A549 (cell line): ENCODE results near the gene SARM1. TPM values are rescaled to one million over a fixed set of nuclear protein-coding genes. Genes with fewer than 3 reads are reported as not detected.
"Not testable (repeated sequence)": the region's sequence is repeated elsewhere in the genome, so short reads cannot be mapped to it uniquely, and the experiment has no call there.

ENCODE experiments used
- ATAC-seq, 2 experiments: fragments of 200-7000 bp in 1 of 2; fragments of >200 bp in 1 of 2; cut with Nextera tagmentation in 1 of 2; cut with Tn5 transposase in 1 of 2; 3 replicates each; pipeline versions ENCODE4 v1.8.0 to v1.9.1; 2018 to 2020; ENCODE audit warnings: mild to moderate bottlenecking in 1 of 2, moderate library complexity in 1 of 2
- CTCF ChIA-PET: fragments of 300-600 bp; sonication (Branson Sonifier 250); formaldehyde crosslinking; extraction: SDS; loops from one replicate; lab custom pipeline; 2021; ENCODE audit warnings: antibody characterized with exemption, inconsistent platforms; lab: Yijun Ruan, JAX
- POLR2A ChIA-PET: fragments of 350-600 bp; formaldehyde crosslinking; extraction: SDS; loops from one replicate; lab custom pipeline; 2021; ENCODE audit warnings: antibody characterized with exemption, inconsistent platforms; lab: Yijun Ruan, JAX
- DNase-seq, 2 experiments: peaks; one replicate each; pipeline versions ENCODE4 v3.0.0 to v3.0.0-alpha.2; 2011 to 2016; ENCODE audit warnings: low read depth in 1 of 2, low spot score in 1 of 2
- FAIRE-seq: peaks from 2 replicates; lab custom pipeline; 2011; peaks lifted over from hg19 to GRCh38; lab: Jason Lieb, UNC
- H3K27ac ChIP-seq, 2 experiments: fragments of >200 bp; sonication (Bioruptor Twin); formaldehyde crosslinking; 3 replicates each; pipeline ENCODE4 v1.5.1; 2016 to 2017
- H3K4me1 ChIP-seq: fragments of >200 bp; sonication (Bioruptor Twin); formaldehyde crosslinking; 3 replicates; pipeline ENCODE4 v1.6.1; 2016
- H3K4me2 ChIP-seq: fragments of >200 bp; sonication (Bioruptor Twin); formaldehyde crosslinking; 3 replicates; pipeline ENCODE4 v1.6.1; 2016
- H3K4me3 ChIP-seq: fragments of >200 bp; sonication (Bioruptor Twin); formaldehyde crosslinking; 3 replicates; pipeline ENCODE4 v1.5.1; 2016
- H3K9me3 ChIP-seq: fragments of >200 bp; sonication (Bioruptor Twin); formaldehyde crosslinking; 3 replicates; pipeline ENCODE4 v1.6.1; 2016
- BCL3 ChIP-seq: fragments of >200 bp; sonication (Bioruptor Twin); formaldehyde crosslinking; IDR thresholded peaks from 3 replicates; pipeline ENCODE4 v1.6.1; 2016
- CEBPB ChIP-seq, 2 experiments: fragments of >200 bp in 1 of 2; sonication (Bioruptor Twin) in 1 of 2; formaldehyde crosslinking in 1 of 2; IDR thresholded peaks; 2 replicates each; pipeline ENCODE4 v1.6.1; 2012 to 2016
- CHD2 ChIP-seq: fragments of 150-350 bp; IDR thresholded peaks from 2 replicates; pipeline ENCODE4 v1.6.1; 2014; ENCODE audit warnings: low read length; ENCODE audit not compliant: partially characterized antibody
- EHF ChIP-seq: fragments of 250-450 bp; sonication (Bioruptor Pico); IDR thresholded peaks from 2 replicates; pipeline ENCODE4 v1.5.0; 2020; ENCODE audit warnings: mild to moderate bottlenecking
- EHMT2 ChIP-seq: fragments of 200-600 bp; sonication (generic); IDR thresholded peaks from 2 replicates; pipeline ENCODE4 v1.6.1; 2016; ENCODE audit warnings: antibody characterized with exemption, low read depth, mild to moderate bottlenecking, moderate library complexity
- ESRRA ChIP-seq: fragments of 150-350 bp; IDR thresholded peaks from 2 replicates; pipeline ENCODE4 v1.6.1; 2014; ENCODE audit warnings: mild to moderate bottlenecking, low read length, borderline replicate concordance
- GATA3 ChIP-seq: IDR thresholded peaks from 2 replicates; pipeline ENCODE4 v1.6.1; 2012; ENCODE audit warnings: borderline replicate concordance
- JUNB ChIP-seq: fragments of >200 bp; sonication (Bioruptor Twin); formaldehyde crosslinking; IDR thresholded peaks from 2 replicates; pipeline ENCODE4 v1.6.1; 2016
- KDM1A ChIP-seq: fragments of 200-600 bp; sonication (generic); IDR thresholded peaks from 2 replicates; pipeline ENCODE4 v1.6.1; 2016; ENCODE audit warnings: low read depth, mild to moderate bottlenecking
- KDM5A ChIP-seq: fragments of 200-600 bp; sonication (generic); IDR thresholded peaks from 2 replicates; pipeline ENCODE4 v1.6.1; 2016; ENCODE audit warnings: antibody characterized with exemption, mild to moderate bottlenecking
- MAZ ChIP-seq: fragments of 150-350 bp; IDR thresholded peaks from 2 replicates; pipeline ENCODE4 v1.6.1; 2014; ENCODE audit warnings: antibody characterized with exemption, low read depth, low read length, borderline replicate concordance
- NPAS2 ChIP-seq: fragments of 250-450 bp; sonication (Bioruptor Pico); IDR thresholded peaks from 2 replicates; pipeline ENCODE4 v1.8.0; 2022; ENCODE audit warnings: mild to moderate bottlenecking, moderate library complexity, borderline replicate concordance
- RAD21 ChIP-seq, 2 experiments: fragments of >200 bp in 1 of 2; sonication (Bioruptor Twin) in 1 of 2; formaldehyde crosslinking in 1 of 2; IDR thresholded peaks in 1 of 2; conservative IDR thresholded peaks in 1 of 2; 2 replicates in 1 of 2; 3 replicates in 1 of 2; pipeline ENCODE4 v1.6.1; 2012 to 2018; ENCODE audit warnings: inconsistent platforms in 1 of 2
- RCOR1 ChIP-seq: fragments of 150-350 bp; IDR thresholded peaks from 2 replicates; pipeline ENCODE4 v1.6.1; 2014; ENCODE audit warnings: antibody characterized with exemption, low read length, low read depth
- RFX5 ChIP-seq: fragments of 450-650 bp; IDR thresholded peaks from 2 replicates; pipeline ENCODE4 v1.7.1; 2014; ENCODE audit warnings: antibody characterized with exemption, mild to moderate bottlenecking, moderate library complexity
- SREBF2 ChIP-seq: fragments of 450-650 bp; IDR thresholded peaks from 2 replicates; pipeline ENCODE4 v1.6.1; 2014; ENCODE audit warnings: mild to moderate bottlenecking, moderate library complexity
- TFCP2L1 ChIP-seq: fragments of 250-450 bp; sonication (Bioruptor Pico); IDR thresholded peaks from 2 replicates; pipeline ENCODE4 v1.5.0; 2021; ENCODE audit warnings: mild to moderate bottlenecking
- TP53 ChIP-seq: fragments of 250-450 bp; sonication (Bioruptor Pico); IDR thresholded peaks from 2 replicates; pipeline ENCODE4 v1.5.0; 2021; ENCODE audit warnings: mild to moderate bottlenecking, moderate library complexity
- ZFP36 ChIP-seq: fragments of 450-650 bp; IDR thresholded peaks from 2 replicates; pipeline ENCODE4 v1.6.1; 2014; ENCODE audit warnings: borderline replicate concordance; ENCODE audit not compliant: partially characterized antibody
- ZSCAN20 ChIP-seq: fragments of 250-450 bp; sonication (Bioruptor Pico); IDR thresholded peaks from 2 replicates; pipeline ENCODE4 v1.8.0; 2022; ENCODE audit warnings: mild to moderate bottlenecking, moderate library complexity
- WGBS: methylation state at CpG from one replicate; pipeline ENCODE4 v1.1.6; 2017; ENCODE audit errors: missing lambda C conversion rate; 5-methylcytosine and 5-hydroxymethylcytosine counted together
- polyA plus RNA-seq, 4 experiments: library from polyadenylated mRNA; depleted of rRNA in 3 of 4; stranded (reverse); fragments of >200 nt; fragmentation: RNase III in 1 of 4; extraction: RNeasy Plus Mini Kit Qiagen cat#74134 plus additional on column Dnase treatment in 1 of 4; gene quantifications; 2 replicates in 3 of 4; 3 replicates in 1 of 4; pipeline ENCODE4 v1.2.3, GENCODE V29; 2011 to 2017

Gene SARM1
- polyA plus RNA-seq, 2 of the 4 experiments (the other 2 are of a cell fraction), result 4.0 to 6.9 TPM

GRCh38 chr17:28425206-28425605, 53.7 kb downstream of the SARM1 start (continued):
- no peak for TF ChIP-seq ESRRA
- TF ChIP-seq TP53 (CRISPR knock-in tag), result no peak
- no peak for TF ChIP-seq EHMT2

GRCh38 chr17:28426081-28426519, 54.6 kb downstream of the SARM1 start:
- CTCF ChIA-PET, result interaction anchor here (0.8 to 1.6 kb wide), 4 partner anchors 9 to 18 kb away, joined by 3 to 5 read pairs (median 3); no protein-coding TSS in a partner anchor
- POLR2A ChIA-PET, result no interaction called here
- no peak overlapping the region for H3K4me2 ChIP-seq
- WGBS, result 65% methylated on average over 9 of the region's 9 CpGs
- H3K27ac ChIP-seq, result no peak overlapping the region
- no peaks in the 10 kb centered on the region for H3K9me3 ChIP-seq
- no peak overlapping the region for H3K4me3 ChIP-seq
- peak in 1 of 2 experiments; percentile 37; a peak in 2 of 5 replicates for TF ChIP-seq RAD21 (conservative IDR thresholded peaks at IDR 0.05 in 1 of 2, IDR thresholded peaks at IDR 0.05 in 1 of 2)
- no peak for TF ChIP-seq CHD2
- TF ChIP-seq MAZ, result no peak
- TF ChIP-seq KDM1A, result no peak
- TF ChIP-seq NPAS2 (CRISPR knock-in tag), result no peak
- TF ChIP-seq EHF, result no peak
- DNase-seq (peak; percentile 47 to 58), ATAC-seq (peak; percentile 89 to 99), FAIRE-seq (no peak)
- H3K4me1 ChIP-seq, result no peaks in the 10 kb centered on the region

GRCh38 chr17:28427371-28427770, 55.9 kb downstream of the SARM1 start:
- DNase-seq (no peak), ATAC-seq (no peak), FAIRE-seq (no peak)
- TF ChIP-seq BCL3 (no peak), ZSCAN20 (CRISPR knock-in tag) (no peak), RCOR1 (no peak), KDM1A (no peak), MAZ (no peak)
- 81% methylated on average over 5 of the region's 5 CpGs for WGBS
- ChIA-PET CTCF (interaction anchor here (0.6 to 1.0 kb wide), 3 partner anchors 10 to 386 kb away, joined by 3 read pairs; no protein-coding TSS in a partner anchor), POLR2A (no interaction called here)
- Histone ChIP-seq H3K27ac (no peak overlapping the region), H3K9me3 (no peaks in the 10 kb centered on the region), H3K4me1 (no peaks in the 10 kb centered on the region), H3K4me3 (no peak overlapping the region), H3K4me2 (no peak overlapping the region)

- CTCF ChIA-PET, result interaction anchor here (0.7 to 2.6 kb wide), 3 partner anchors 10 to 13 kb away, joined by 3 to 19 read pairs (median 3); no protein-coding TSS in a partner anchor
- ATAC-seq, FAIRE-seq, H3K9me3 ChIP-seq, POLR2A ChIA-PET, H3K4me1 ChIP-seq, H3K4me3 ChIP-seq, DNase-seq, H3K4me2 ChIP-seq, H3K27ac ChIP-seq: not testable (repeated sequence)
- WGBS, result 71% methylated on average over 4 of the region's 4 CpGs
These were observed 56.5 kb downstream of the SARM1 start for GRCh38 chr17:28427982-28428381.

GRCh38 chr17:28433721-28434120, 62.2 kb downstream of the SARM1 start:
- WGBS, result 40% methylated on average over 1 of the region's 1 CpG
- CTCF ChIA-PET, result interaction anchor here (1.7 kb wide), 1 partner anchor 17 kb away, joined by 5 read pairs; no protein-coding TSS in a partner anchor
- Histone ChIP-seq H3K4me2 (no peak overlapping the region), H3K27ac (no peak overlapping the region), H3K4me1 (no peaks in the 10 kb centered on the region), H3K9me3 (no peaks in the 10 kb centered on the region), H3K4me3 (no peak overlapping the region)
- peak in 1 of 2 experiments; percentile 37; a peak in 1 of 6 replicates for ATAC-seq
- POLR2A ChIA-PET, result interaction anchor here (0.6 kb wide), 1 partner anchor 60 kb away, joined by 9 read pairs; no protein-coding TSS in a partner anchor
- TF ChIP-seq RFX5 (no peak), ESRRA (no peak), CEBPB (IDR thresholded peaks at IDR 0.05) (no peak), TFCP2L1 (no peak), KDM5A (no peak), TP53 (CRISPR knock-in tag) (no peak), RCOR1 (no peak), ZFP36 (no peak), SREBF2 (no peak), JUNB (no peak), GATA3 (no peak)
- DNase-seq, result no peak
- no peak for FAIRE-seq

- CTCF ChIA-PET, result interaction anchor here (0.6 kb wide), 1 partner anchor 116 kb away, joined by 3 read pairs; no protein-coding TSS in a partner anchor
- H3K4me3 ChIP-seq, H3K27ac ChIP-seq, H3K9me3 ChIP-seq, H3K4me2 ChIP-seq, H3K4me1 ChIP-seq, DNase-seq, ATAC-seq, POLR2A ChIA-PET, FAIRE-seq: not testable (repeated sequence)
- WGBS, result 55% methylated on average over 8 of the region's 8 CpGs
These were observed 62.8 kb downstream of the SARM1 start for GRCh38 chr17:28434326-28434725.
